ENCODE measurements around the gene CEP350. TPM values are rescaled to one million over a fixed set of nuclear protein-coding genes. Genes with fewer than 3 reads are reported as not detected.
A peak's percentile ranks its signal among the peaks of the same experiment; 100 is the strongest.

The CEP350 gene
- total and polyA plus RNA-seq, 2 of the 4 experiments (the other 2 are of a cell fraction): 5.0 to 36.4 TPM

DNA sequence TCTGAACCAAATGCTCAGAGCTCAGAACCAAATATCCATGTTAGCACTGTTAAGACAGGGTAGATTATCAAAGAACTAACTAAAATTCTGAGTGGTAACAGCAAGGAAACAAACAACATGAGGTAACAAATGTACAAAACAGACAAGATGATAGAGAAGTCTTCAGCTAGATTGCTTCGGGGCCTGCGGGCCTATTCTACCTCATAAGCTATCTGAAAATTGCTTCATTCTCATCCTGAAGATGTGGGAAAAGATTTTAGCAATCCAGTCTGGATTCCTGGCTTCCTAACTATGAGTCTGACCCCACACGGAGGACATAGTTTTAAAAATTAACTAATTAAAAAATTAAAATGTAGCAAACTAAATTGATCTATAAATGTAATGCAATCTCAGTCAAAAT, 190.8 kb downstream of the CEP350 start:
- Histone ChIP-seq H3K4me3 (ENCODE audit: insufficient read depth, low read depth, low read length) (no peak overlapping the region), H3K23ac (ENCODE audit: low read depth, low read length) (peak overlapping the region; percentile 13; the same call in 1 of the 2 replicates), H3K4me2 (ENCODE audit: low read depth, low read length) (no peak overlapping the region), H3K9me3 (ENCODE audit: control insufficient read depth, insufficient read depth, low read length) (no peaks in the 10 kb centered on the region), H4K8ac (ENCODE audit: low read depth in 2 of 2, low read length in 2 of 2) (peak overlapping the region; percentile 7 to 79; a peak in 3 of 4 replicates), H4K20me1 (ENCODE audit: insufficient read depth, low read length) (no peaks in the 10 kb centered on the region), H3K56ac (ENCODE audit: extremely low read depth, insufficient read depth, low read length) (no peak overlapping the region), H2BK20ac (ENCODE audit: low read depth, low read length) (peak overlapping the region; percentile 6; the same call in 1 of the 2 replicates), H3K79me1 (ENCODE audit: low read depth in 1 of 2, low read length in 2 of 2) (no peaks in the 10 kb centered on the region), H3K9ac (ENCODE audit: low read depth, low read length) (peak overlapping the region; percentile 32; the same call in 1 of the 2 replicates), H2BK120ac (ENCODE audit: low read depth, low read length) (peak overlapping the region; percentile 67; the same call in 1 of the 2 replicates), H2AFZ (replicated peaks; ENCODE audit: low read length, poor library complexity) (peak overlapping the region; percentile 35), H3K18ac (ENCODE audit: low read depth, low read length) (peak overlapping the region; percentile 74), H4K5ac (ENCODE audit: low read depth, low read length) (peak overlapping the region; percentile 96), H3K9me1 (ENCODE audit: insufficient read depth, low read length) (peaks cover 2% of the 10 kb centered on the region; the same call in 1 of the 2 replicates), H3K14ac (replicated peaks; ENCODE audit: low read depth, low read length) (peak overlapping the region; percentile 43), H2BK15ac (ENCODE audit: low read depth, low read length) (peak overlapping the region; percentile 67), H3K4me1 (ENCODE audit: control insufficient read depth, insufficient read depth, low read length) (peaks cover 7% of the 10 kb centered on the region), H3K4ac (ENCODE audit: low read depth, low read length) (peak overlapping the region; percentile 30; the same call in 1 of the 2 replicates), H2AK9ac (replicated peaks; ENCODE audit: low read depth, low read length, poor library complexity) (no peak overlapping the region), H3K27ac (ENCODE audit: insufficient read depth, low read length) (peak overlapping the region; percentile 42; the same call in 1 of the 2 replicates), H2AK5ac (ENCODE audit: low read depth, low read length) (no peak overlapping the region), H2BK5ac (ENCODE audit: low read depth, low read length, poor library complexity, severe bottlenecking) (no peak overlapping the region), H3K36me3 (ENCODE audit: control insufficient read depth, insufficient read depth, low read length) (no peaks in the 10 kb centered on the region), H4K91ac (ENCODE audit: insufficient read depth, low read depth, low read length) (peak overlapping the region; percentile 3; the same call in 1 of the 2 replicates), H3K27me3 (ENCODE audit: control insufficient read depth, insufficient read depth, low read length) (no peaks in the 10 kb centered on the region)
- POLR2A ChIA-PET (ENCODE audit: unreplicated experiment): interaction anchor here (0.6 to 1.0 kb wide), 2 partner anchors 9 to 215 kb away, joined by 3 to 5 read pairs; partner anchors contain the start of gene QSOX1
- CTCF ChIA-PET: interaction anchor here (0.7 to 1.0 kb wide), 2 partner anchors 9 to 19 kb away, joined by 3 to 4 read pairs; no protein-coding TSS in a partner anchor
- dilution Hi-C loops (cut with HindIII; ENCODE audit: low sequenced_read_pairs, unreplicated experiment): no loop called here
- TF ChIP-seq RAD21 (IDR thresholded peaks at IDR 0.05; ENCODE audit: low read length): no peak
- intact Hi-C loops (cut with micrococcal nuclease): no loop called here
- WGBS, 2 experiments (ENCODE audit: extremely low coverage in 2 of 2, insufficient read length in 1 of 2): no CpG with 5 or more reads among the region's 3 CpGs
- no TSS peak for BruUV-seq (replicated peaks)
- in situ Hi-C loops (cut with MboI; ENCODE audit: low sequenced_read_pairs): no loop called here
- no peak for DNase-seq
- ATAC-seq (ENCODE audit: low read depth): no peak; the same call in none of the 2 replicates
